HG02763 (cell line): ENCODE results near the gene ATP10D.
A peak's percentile ranks its signal among the peaks of the same experiment; 100 is the strongest.

ENCODE experiments used
- ATAC-seq: cut with Tn5 transposase; IDR thresholded peaks from one replicate; pipeline ENCODE4 v1.9.1; 2021; ENCODE audit warnings: mild to moderate bottlenecking, moderate library complexity; ENCODE audit not compliant: unreplicated experiment

Gene ATP10D

GRCh38 chr4:47485047-47485692 lies at the start of gene ATP10D:
Gene ATP10D (plus strand): TSS chr4:47485275. CDS start chr4:47512541, 27,266 bp downstream.
- ATAC-seq, result peak; percentile 97

GRCh38 chr4:47442980-47443379 lies 42.1 kb upstream of the ATP10D start:
- ATAC-seq, result peak; percentile 60

- ATAC-seq, result no peak
Measured at GRCh38 chr4:47444031-47444430, 41.0 kb upstream of the ATP10D start.

GRCh38 chr4:47451657-47452056 lies 33.4 kb upstream of the ATP10D start:
- ATAC-seq, result no peak

GRCh38 chr4:47462799-47463234 lies 22.3 kb upstream of the ATP10D start:
- peak; percentile 30 for ATAC-seq

GRCh38 chr4:47463235-47463956 lies 21.7 kb upstream of the ATP10D start, which contains the start of gene COMMD8:
Gene COMMD8 (minus strand): TSS chr4:47463702. CDS start chr4:47463651, 51 bp downstream.
- peak; percentile 91 for ATAC-seq

- no peak for ATAC-seq
Measured at GRCh38 chr4:47465004-47465403, 20.1 kb upstream of the ATP10D start.

GRCh38 chr4:47466056-47466785 lies 18.9 kb upstream of the ATP10D start:
- no peak for ATAC-seq

GRCh38 chr4:47468706-47469365 lies 16.2 kb upstream of the ATP10D start:
- ATAC-seq, result no peak

GRCh38 chr4:47469951-47470350 lies 15.1 kb upstream of the ATP10D start:
- no peak for ATAC-seq

- ATAC-seq, result no peak
Measured at GRCh38 chr4:47471064-47471463, 14.0 kb upstream of the ATP10D start.

- no peak for ATAC-seq
Measured at GRCh38 chr4:47471591-47471990, 13.5 kb upstream of the ATP10D start.

- ATAC-seq, result no peak
Measured at GRCh38 chr4:47473141-47473750, 11.8 kb upstream of the ATP10D start.

GRCh38 chr4:47474799-47475198 lies 10.3 kb upstream of the ATP10D start:
- ATAC-seq, result no peak

GRCh38 chr4:47475411-47475810 lies 9.7 kb upstream of the ATP10D start:
- no peak for ATAC-seq

- ATAC-seq, result no peak
Measured at GRCh38 chr4:47478804-47479203, 6.3 kb upstream of the ATP10D start.

GRCh38 chr4:47482326-47482725 lies 2.7 kb upstream of the ATP10D start:
- ATAC-seq, result no peak

GRCh38 chr4:47483745-47484144 lies 1.3 kb upstream of the ATP10D start:
- no peak for ATAC-seq

- ATAC-seq, result peak; percentile 26
Measured at GRCh38 chr4:47484168-47484567, 907 bp upstream of the ATP10D start.

GRCh38 chr4:47485768-47486167 lies 693 bp downstream of the ATP10D start:
- no peak for ATAC-seq

GRCh38 chr4:47486231-47486673 lies 1.2 kb downstream of the ATP10D start:
- no peak for ATAC-seq
